ENCODE measurements around the gene SLC39A1. TPM values are rescaled to one million over a fixed set of nuclear protein-coding genes. Genes with fewer than 3 reads are reported as not detected.

SLC39A1 gene
- total and polyA plus RNA-seq, 2 of the 8 experiments (the other 6 are each of a cell fraction or from before 2014, with no cell fraction given): 238 to 337 TPM

- TF ChIP-seq HDAC2 (IDR thresholded peaks at IDR 0.05; ENCODE audit: borderline replicate concordance in 1 of 2, low read depth in 2 of 2, low read length in 2 of 2) (no peak), USF2 (IDR thresholded peaks at IDR 0.05; ENCODE audit: low read length) (no peak), YY1 (IDR thresholded peaks at IDR 0.05; ENCODE audit: low read depth, low read length) (no peak), POU5F1 (IDR thresholded peaks at IDR 0.05; ENCODE audit: low read depth, low read length) (no peak), ASH2L (IDR thresholded peaks at IDR 0.05; ENCODE audit: low read length) (no peak)
- TF ChIP-seq, protein P1, sequence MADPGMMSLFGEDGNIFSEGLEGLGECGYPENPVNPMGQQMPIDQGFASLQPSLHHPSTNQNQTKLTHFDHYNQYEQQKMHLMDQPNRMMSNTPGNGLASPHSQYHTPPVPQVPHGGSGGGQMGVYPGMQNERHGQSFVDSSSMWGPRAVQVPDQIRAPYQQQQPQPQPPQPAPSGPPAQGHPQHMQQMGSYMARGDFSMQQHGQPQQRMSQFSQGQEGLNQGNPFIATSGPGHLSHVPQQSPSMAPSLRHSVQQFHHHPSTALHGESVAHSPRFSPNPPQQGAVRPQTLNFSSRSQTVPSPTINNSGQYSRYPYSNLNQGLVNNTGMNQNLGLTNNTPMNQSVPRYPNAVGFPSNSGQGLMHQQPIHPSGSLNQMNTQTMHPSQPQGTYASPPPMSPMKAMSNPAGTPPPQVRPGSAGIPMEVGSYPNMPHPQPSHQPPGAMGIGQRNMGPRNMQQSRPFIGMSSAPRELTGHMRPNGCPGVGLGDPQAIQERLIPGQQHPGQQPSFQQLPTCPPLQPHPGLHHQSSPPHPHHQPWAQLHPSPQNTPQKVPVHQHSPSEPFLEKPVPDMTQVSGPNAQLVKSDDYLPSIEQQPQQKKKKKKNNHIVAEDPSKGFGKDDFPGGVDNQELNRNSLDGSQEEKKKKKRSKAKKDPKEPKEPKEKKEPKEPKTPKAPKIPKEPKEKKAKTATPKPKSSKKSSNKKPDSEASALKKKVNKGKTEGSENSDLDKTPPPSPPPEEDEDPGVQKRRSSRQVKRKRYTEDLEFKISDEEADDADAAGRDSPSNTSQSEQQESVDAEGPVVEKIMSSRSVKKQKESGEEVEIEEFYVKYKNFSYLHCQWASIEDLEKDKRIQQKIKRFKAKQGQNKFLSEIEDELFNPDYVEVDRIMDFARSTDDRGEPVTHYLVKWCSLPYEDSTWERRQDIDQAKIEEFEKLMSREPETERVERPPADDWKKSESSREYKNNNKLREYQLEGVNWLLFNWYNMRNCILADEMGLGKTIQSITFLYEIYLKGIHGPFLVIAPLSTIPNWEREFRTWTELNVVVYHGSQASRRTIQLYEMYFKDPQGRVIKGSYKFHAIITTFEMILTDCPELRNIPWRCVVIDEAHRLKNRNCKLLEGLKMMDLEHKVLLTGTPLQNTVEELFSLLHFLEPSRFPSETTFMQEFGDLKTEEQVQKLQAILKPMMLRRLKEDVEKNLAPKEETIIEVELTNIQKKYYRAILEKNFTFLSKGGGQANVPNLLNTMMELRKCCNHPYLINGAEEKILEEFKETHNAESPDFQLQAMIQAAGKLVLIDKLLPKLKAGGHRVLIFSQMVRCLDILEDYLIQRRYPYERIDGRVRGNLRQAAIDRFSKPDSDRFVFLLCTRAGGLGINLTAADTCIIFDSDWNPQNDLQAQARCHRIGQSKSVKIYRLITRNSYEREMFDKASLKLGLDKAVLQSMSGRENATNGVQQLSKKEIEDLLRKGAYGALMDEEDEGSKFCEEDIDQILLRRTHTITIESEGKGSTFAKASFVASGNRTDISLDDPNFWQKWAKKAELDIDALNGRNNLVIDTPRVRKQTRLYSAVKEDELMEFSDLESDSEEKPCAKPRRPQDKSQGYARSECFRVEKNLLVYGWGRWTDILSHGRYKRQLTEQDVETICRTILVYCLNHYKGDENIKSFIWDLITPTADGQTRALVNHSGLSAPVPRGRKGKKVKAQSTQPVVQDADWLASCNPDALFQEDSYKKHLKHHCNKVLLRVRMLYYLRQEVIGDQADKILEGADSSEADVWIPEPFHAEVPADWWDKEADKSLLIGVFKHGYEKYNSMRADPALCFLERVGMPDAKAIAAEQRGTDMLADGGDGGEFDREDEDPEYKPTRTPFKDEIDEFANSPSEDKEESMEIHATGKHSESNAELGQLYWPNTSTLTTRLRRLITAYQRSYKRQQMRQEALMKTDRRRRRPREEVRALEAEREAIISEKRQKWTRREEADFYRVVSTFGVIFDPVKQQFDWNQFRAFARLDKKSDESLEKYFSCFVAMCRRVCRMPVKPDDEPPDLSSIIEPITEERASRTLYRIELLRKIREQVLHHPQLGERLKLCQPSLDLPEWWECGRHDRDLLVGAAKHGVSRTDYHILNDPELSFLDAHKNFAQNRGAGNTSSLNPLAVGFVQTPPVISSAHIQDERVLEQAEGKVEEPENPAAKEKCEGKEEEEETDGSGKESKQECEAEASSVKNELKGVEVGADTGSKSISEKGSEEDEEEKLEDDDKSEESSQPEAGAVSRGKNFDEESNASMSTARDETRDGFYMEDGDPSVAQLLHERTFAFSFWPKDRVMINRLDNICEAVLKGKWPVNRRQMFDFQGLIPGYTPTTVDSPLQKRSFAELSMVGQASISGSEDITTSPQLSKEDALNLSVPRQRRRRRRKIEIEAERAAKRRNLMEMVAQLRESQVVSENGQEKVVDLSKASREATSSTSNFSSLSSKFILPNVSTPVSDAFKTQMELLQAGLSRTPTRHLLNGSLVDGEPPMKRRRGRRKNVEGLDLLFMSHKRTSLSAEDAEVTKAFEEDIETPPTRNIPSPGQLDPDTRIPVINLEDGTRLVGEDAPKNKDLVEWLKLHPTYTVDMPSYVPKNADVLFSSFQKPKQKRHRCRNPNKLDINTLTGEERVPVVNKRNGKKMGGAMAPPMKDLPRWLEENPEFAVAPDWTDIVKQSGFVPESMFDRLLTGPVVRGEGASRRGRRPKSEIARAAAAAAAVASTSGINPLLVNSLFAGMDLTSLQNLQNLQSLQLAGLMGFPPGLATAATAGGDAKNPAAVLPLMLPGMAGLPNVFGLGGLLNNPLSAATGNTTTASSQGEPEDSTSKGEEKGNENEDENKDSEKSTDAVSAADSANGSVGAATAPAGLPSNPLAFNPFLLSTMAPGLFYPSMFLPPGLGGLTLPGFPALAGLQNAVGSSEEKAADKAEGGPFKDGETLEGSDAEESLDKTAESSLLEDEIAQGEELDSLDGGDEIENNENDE (IDR thresholded peaks at IDR 0.05; ENCODE audit: insufficient replicate concordance, low read length): no peak
Observed at GRCh38 chr1:153976819-153977249, 13.5 kb upstream of the SLC39A1 start (continued).
